HEK293 (cell line): ENCODE data around the gene FMO1.

Source experiments
- CTCF ChIA-PET: fragments of 350-600 bp; formaldehyde crosslinking; extraction: SDS; loops from one replicate; lab custom pipeline; 2021; ENCODE audit warnings: antibody characterized with exemption; lab: Yijun Ruan, JAX
- POLR2A ChIA-PET: fragments of 300-600 bp; formaldehyde crosslinking; extraction: SDS; loops from one replicate; lab custom pipeline; 2020; ENCODE audit warnings: antibody characterized with exemption, inconsistent platforms; lab: Yijun Ruan, JAX
- H3K27ac ChIP-seq: fragments of 200-500 bp; sonication (Bioruptor generic); 2 replicates; pipeline ENCODE4 v1.5.1; 2014; ENCODE audit warnings: low read depth, low read length, control low read depth, inconsistent platforms; ENCODE audit errors: extremely low read depth
- H3K36me3 ChIP-seq, 2 experiments: fragments of 200-500 bp in 1 of 2; sonication (Bioruptor generic) in 1 of 2; 1 replicate in 1 of 2; 2 replicates in 1 of 2; pipeline ENCODE4 v1.5.1; 2014 to 2017; ENCODE audit warnings: inconsistent platforms in 2 of 2, low read length in 2 of 2; ENCODE audit not compliant: control insufficient read depth in 2 of 2, insufficient read depth in 1 of 2
- H3K4me1 ChIP-seq: fragments of 200-500 bp; sonication (Bioruptor generic); 2 replicates; pipeline ENCODE4 v1.5.1; 2014; ENCODE audit warnings: mild to moderate bottlenecking, low read length, inconsistent platforms; ENCODE audit not compliant: control insufficient read depth, insufficient read depth
- H3K4me3 ChIP-seq: 2 replicates; pipeline ENCODE4 v1.5.1; 2011; ENCODE audit warnings: low read depth, mild to moderate bottlenecking, control low read depth, low read length, moderate library complexity
- H3K9me3 ChIP-seq: fragments of 200-500 bp; sonication (Bioruptor generic); 2 replicates; pipeline ENCODE4 v1.5.1; 2014; ENCODE audit warnings: low read depth, low read length, inconsistent platforms; ENCODE audit not compliant: control insufficient read depth, insufficient read depth
- BCL11A ChIP-seq: fragments of 450-650 bp; formaldehyde crosslinking; IDR thresholded peaks from 2 replicates; pipeline ENCODE4 v1.5.1; 2016; ENCODE audit warnings: low read depth, missing biosample characterization, missing genetic modification characterization
- GLI4 ChIP-seq: fragments of 450-650 bp; formaldehyde crosslinking; IDR thresholded peaks from 2 replicates; pipeline ENCODE4 v1.5.1; 2016; ENCODE audit warnings: missing biosample characterization, missing genetic modification characterization
- GLIS2 ChIP-seq: fragments of 450-650 bp; formaldehyde crosslinking; IDR thresholded peaks from 2 replicates; pipeline ENCODE4 v1.5.1; 2016; ENCODE audit warnings: missing biosample characterization, missing genetic modification characterization
- HOXA7 ChIP-seq: sonication (generic); formaldehyde crosslinking; IDR thresholded peaks from 2 replicates; pipeline ENCODE4 v1.8.1; 2022; ENCODE audit warnings: missing genetic modification reagents, borderline replicate concordance
- KLF7 ChIP-seq: fragments of 450-650 bp; formaldehyde crosslinking; IDR thresholded peaks from 2 replicates; pipeline ENCODE4 v1.5.1; 2016; ENCODE audit warnings: missing biosample characterization, missing genetic modification characterization, borderline replicate concordance
- MYNN ChIP-seq: fragments of 450-650 bp; formaldehyde crosslinking; IDR thresholded peaks from 2 replicates; pipeline ENCODE4 v1.5.1; 2016; ENCODE audit warnings: missing biosample characterization, missing genetic modification characterization, borderline replicate concordance
- SCRT1 ChIP-seq: fragments of 450-650 bp; formaldehyde crosslinking; IDR thresholded peaks from 2 replicates; pipeline ENCODE4 v1.5.1; 2016; ENCODE audit warnings: missing biosample characterization, missing genetic modification characterization, borderline replicate concordance
- YY1 ChIP-seq: fragments of 450-650 bp; formaldehyde crosslinking; IDR thresholded peaks from 2 replicates; pipeline ENCODE4 v1.5.1; 2018; ENCODE audit warnings: missing biosample characterization, missing genetic modification characterization
- ZEB2 ChIP-seq: fragments of 450-650 bp; formaldehyde crosslinking; IDR thresholded peaks from 2 replicates; pipeline ENCODE4 v1.5.1; 2016; ENCODE audit warnings: missing biosample characterization, missing genetic modification characterization
- ZFP41 ChIP-seq: fragments of 450-650 bp; formaldehyde crosslinking; IDR thresholded peaks from 2 replicates; pipeline ENCODE4 v1.5.1; 2016; ENCODE audit warnings: missing biosample characterization, missing genetic modification characterization, borderline replicate concordance
- ZNF112 ChIP-seq: fragments of 450-650 bp; formaldehyde crosslinking; IDR thresholded peaks from 2 replicates; pipeline ENCODE4 v1.5.0; 2017; ENCODE audit warnings: missing biosample characterization, missing genetic modification characterization
- ZNF157 ChIP-seq: fragments of 450-650 bp; formaldehyde crosslinking; IDR thresholded peaks from 2 replicates; pipeline ENCODE4 v1.5.1; 2016; ENCODE audit warnings: missing biosample characterization, missing genetic modification characterization
- ZNF16 ChIP-seq: fragments of 450-650 bp; formaldehyde crosslinking; IDR thresholded peaks from 2 replicates; pipeline ENCODE4 v1.5.1; 2016; ENCODE audit warnings: low read depth, missing biosample characterization, missing genetic modification characterization
- ZNF169 ChIP-seq: fragments of 450-650 bp; formaldehyde crosslinking; IDR thresholded peaks from 2 replicates; pipeline ENCODE4 v1.5.1; 2016; ENCODE audit warnings: missing biosample characterization, missing genetic modification characterization
- ZNF214 ChIP-seq: fragments of 450-650 bp; formaldehyde crosslinking; IDR thresholded peaks from 2 replicates; pipeline ENCODE4 v1.5.1; 2017; ENCODE audit warnings: missing biosample characterization, mild to moderate bottlenecking, missing genetic modification characterization, borderline replicate concordance
- ZNF23 ChIP-seq: fragments of 450-650 bp; formaldehyde crosslinking; IDR thresholded peaks from 2 replicates; pipeline ENCODE4 v1.5.1; 2016; ENCODE audit warnings: missing biosample characterization, missing genetic modification characterization, borderline replicate concordance
- ZNF239 ChIP-seq: fragments of 450-650 bp; formaldehyde crosslinking; IDR thresholded peaks from 2 replicates; pipeline ENCODE4 v1.5.1; 2016; ENCODE audit warnings: missing biosample characterization, missing genetic modification characterization
- ZNF366 ChIP-seq: fragments of 450-650 bp; formaldehyde crosslinking; conservative IDR thresholded peaks from 2 replicates; pipeline ENCODE4 v1.5.1; 2016; ENCODE audit warnings: missing biosample characterization, missing genetic modification characterization
- ZNF48 ChIP-seq: fragments of 450-650 bp; formaldehyde crosslinking; IDR thresholded peaks from 2 replicates; pipeline ENCODE4 v1.5.1; 2016; ENCODE audit warnings: missing biosample characterization, missing genetic modification characterization
- ZNF501 ChIP-seq: fragments of 450-650 bp; formaldehyde crosslinking; IDR thresholded peaks from 2 replicates; pipeline ENCODE4 v1.5.1; 2016; ENCODE audit warnings: missing biosample characterization, missing genetic modification characterization
- ZNF664 ChIP-seq: fragments of 450-650 bp; formaldehyde crosslinking; IDR thresholded peaks from 2 replicates; pipeline ENCODE4 v1.5.1; 2016; ENCODE audit warnings: missing biosample characterization, missing genetic modification characterization
- ZNF843 ChIP-seq: fragments of 450-650 bp; formaldehyde crosslinking; IDR thresholded peaks from 2 replicates; pipeline ENCODE4 v1.5.1; 2016; ENCODE audit warnings: missing biosample characterization, missing genetic modification characterization
- ZSCAN23 ChIP-seq: fragments of 450-650 bp; formaldehyde crosslinking; IDR thresholded peaks from 2 replicates; pipeline ENCODE4 v1.5.1; 2016; ENCODE audit warnings: missing biosample characterization, missing genetic modification characterization
- TF ChIP-seq, protein P1 (sequence below): fragments of 450-650 bp; formaldehyde crosslinking; IDR thresholded peaks from 2 replicates; pipeline ENCODE4 v1.5.1; 2016; ENCODE audit warnings: missing biosample characterization, missing genetic modification characterization, borderline replicate concordance
- TF ChIP-seq, protein P2 (sequence below): fragments of 450-650 bp; formaldehyde crosslinking; IDR thresholded peaks from 2 replicates; pipeline ENCODE4; 2016; ENCODE audit warnings: missing biosample characterization, missing genetic modification characterization

FMO1 gene

DNA sequence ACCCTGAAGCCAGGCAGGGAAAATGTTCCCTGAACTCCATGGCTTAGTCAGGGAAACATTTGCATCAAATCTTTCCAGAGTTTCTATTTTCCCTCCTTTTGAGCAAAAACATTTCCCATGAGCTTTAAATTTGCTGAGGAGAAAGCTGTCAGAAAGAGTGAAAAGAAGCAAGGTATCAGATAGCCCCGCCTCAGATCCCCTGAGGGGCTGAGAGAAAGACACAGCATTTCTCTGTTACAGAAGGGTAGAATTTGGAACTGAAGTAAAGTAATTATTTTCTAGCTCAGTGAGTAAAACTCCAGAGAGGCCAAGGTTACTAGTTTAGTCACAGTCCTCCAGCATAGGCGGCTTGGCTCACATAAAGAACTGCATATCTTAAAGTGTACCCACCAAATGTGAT, 10.6 kb downstream of the FMO1 start:
- no peak overlapping the region for H3K4me3 ChIP-seq
- H3K27ac ChIP-seq, result no peak overlapping the region
- no peaks in the 10 kb centered on the region for H3K36me3 ChIP-seq
- TF ChIP-seq HOXA7 (CRISPR knock-in tag), result no peak
- no peak for TF ChIP-seq ZFP41 (tag by site-specific recombination)
- no peak for TF ChIP-seq ZNF664 (tag by site-specific recombination)
- TF ChIP-seq, protein P1, sequence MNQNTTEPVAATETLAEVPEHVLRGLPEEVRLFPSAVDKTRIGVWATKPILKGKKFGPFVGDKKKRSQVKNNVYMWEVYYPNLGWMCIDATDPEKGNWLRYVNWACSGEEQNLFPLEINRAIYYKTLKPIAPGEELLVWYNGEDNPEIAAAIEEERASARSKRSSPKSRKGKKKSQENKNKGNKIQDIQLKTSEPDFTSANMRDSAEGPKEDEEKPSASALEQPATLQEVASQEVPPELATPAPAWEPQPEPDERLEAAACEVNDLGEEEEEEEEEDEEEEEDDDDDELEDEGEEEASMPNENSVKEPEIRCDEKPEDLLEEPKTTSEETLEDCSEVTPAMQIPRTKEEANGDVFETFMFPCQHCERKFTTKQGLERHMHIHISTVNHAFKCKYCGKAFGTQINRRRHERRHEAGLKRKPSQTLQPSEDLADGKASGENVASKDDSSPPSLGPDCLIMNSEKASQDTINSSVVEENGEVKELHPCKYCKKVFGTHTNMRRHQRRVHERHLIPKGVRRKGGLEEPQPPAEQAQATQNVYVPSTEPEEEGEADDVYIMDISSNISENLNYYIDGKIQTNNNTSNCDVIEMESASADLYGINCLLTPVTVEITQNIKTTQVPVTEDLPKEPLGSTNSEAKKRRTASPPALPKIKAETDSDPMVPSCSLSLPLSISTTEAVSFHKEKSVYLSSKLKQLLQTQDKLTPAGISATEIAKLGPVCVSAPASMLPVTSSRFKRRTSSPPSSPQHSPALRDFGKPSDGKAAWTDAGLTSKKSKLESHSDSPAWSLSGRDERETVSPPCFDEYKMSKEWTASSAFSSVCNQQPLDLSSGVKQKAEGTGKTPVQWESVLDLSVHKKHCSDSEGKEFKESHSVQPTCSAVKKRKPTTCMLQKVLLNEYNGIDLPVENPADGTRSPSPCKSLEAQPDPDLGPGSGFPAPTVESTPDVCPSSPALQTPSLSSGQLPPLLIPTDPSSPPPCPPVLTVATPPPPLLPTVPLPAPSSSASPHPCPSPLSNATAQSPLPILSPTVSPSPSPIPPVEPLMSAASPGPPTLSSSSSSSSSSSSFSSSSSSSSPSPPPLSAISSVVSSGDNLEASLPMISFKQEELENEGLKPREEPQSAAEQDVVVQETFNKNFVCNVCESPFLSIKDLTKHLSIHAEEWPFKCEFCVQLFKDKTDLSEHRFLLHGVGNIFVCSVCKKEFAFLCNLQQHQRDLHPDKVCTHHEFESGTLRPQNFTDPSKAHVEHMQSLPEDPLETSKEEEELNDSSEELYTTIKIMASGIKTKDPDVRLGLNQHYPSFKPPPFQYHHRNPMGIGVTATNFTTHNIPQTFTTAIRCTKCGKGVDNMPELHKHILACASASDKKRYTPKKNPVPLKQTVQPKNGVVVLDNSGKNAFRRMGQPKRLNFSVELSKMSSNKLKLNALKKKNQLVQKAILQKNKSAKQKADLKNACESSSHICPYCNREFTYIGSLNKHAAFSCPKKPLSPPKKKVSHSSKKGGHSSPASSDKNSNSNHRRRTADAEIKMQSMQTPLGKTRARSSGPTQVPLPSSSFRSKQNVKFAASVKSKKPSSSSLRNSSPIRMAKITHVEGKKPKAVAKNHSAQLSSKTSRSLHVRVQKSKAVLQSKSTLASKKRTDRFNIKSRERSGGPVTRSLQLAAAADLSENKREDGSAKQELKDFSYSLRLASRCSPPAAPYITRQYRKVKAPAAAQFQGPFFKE, result no peak
- TF ChIP-seq ZNF366 (tag by site-specific recombination), result no peak
- TF ChIP-seq BCL11A, result no peak
- no peak for TF ChIP-seq ZNF169 (tag by site-specific recombination)
- TF ChIP-seq ZNF843 (tag by site-specific recombination), result no peak
- no peak for TF ChIP-seq ZNF239 (tag by site-specific recombination)
- no peak for TF ChIP-seq GLIS2 (tag by site-specific recombination)
- TF ChIP-seq MYNN, result no peak
- TF ChIP-seq ZNF501 (tag by site-specific recombination), result no peak
- TF ChIP-seq ZNF23, result no peak
- no peak for TF ChIP-seq ZSCAN23 (tag by site-specific recombination)
- no peak for TF ChIP-seq ZNF214 (tag by site-specific recombination)
- no peak for TF ChIP-seq ZNF112 (tag by site-specific recombination)
- TF ChIP-seq, all 188 proteins: peak for 0
- H3K4me1 ChIP-seq, result peaks cover 6% of the 10 kb centered on the region
- POLR2A ChIA-PET, result no interaction called here
- H3K9me3 ChIP-seq, result no peaks in the 10 kb centered on the region
- CTCF ChIA-PET, result interaction anchor here (0.7 to 1.1 kb wide), 2 partner anchors 14 to 55 kb away, joined by 3 to 4 read pairs; partner anchors contain the start of gene FMO4

- H3K9me3 ChIP-seq, result no peaks in the 10 kb centered on the region
- H3K4me3 ChIP-seq, result no peak overlapping the region
- no peaks in the 10 kb centered on the region for H3K36me3 ChIP-seq
- no peak for TF ChIP-seq GLI4
- TF ChIP-seq ZNF48 (tag by site-specific recombination), result no peak
- TF ChIP-seq ZFP41 (tag by site-specific recombination), result no peak
- TF ChIP-seq ZNF16 (tag by site-specific recombination), result no peak
- no peak for TF ChIP-seq ZEB2
- TF ChIP-seq SCRT1 (tag by site-specific recombination), result no peak
- no peak for TF ChIP-seq KLF7 (tag by site-specific recombination)
- TF ChIP-seq, protein P2, sequence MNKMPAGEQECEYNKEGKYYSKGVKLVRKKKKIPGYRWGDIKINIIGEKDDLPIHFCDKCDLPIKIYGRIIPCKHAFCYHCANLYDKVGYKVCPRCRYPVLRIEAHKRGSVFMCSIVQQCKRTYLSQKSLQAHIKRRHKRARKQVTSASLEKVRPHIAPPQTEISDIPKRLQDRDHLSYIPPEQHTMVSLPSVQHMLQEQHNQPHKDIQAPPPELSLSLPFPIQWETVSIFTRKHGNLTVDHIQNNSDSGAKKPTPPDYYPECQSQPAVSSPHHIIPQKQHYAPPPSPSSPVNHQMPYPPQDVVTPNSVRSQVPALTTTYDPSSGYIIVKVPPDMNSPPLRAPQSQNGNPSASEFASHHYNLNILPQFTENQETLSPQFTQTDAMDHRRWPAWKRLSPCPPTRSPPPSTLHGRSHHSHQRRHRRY (tag by site-specific recombination), result no peak
- TF ChIP-seq ZNF157 (tag by site-specific recombination), result no peak
- TF ChIP-seq YY1 (tag by site-specific recombination), result no peak
- H3K4me1 ChIP-seq, result peaks cover 6% of the 10 kb centered on the region
- no peak overlapping the region for H3K27ac ChIP-seq
- ChIA-PET CTCF (interaction anchor here (0.6 to 1.4 kb wide), 3 partner anchors 12 to 23 kb away, joined by 3 to 5 read pairs (median 3); no protein-coding TSS in a partner anchor), POLR2A (no interaction called here)
Observed at GRCh38 chr1:171261336-171261735, 13.0 kb downstream of the FMO1 start.
